Kidney tubule cell (primary cell): ENCODE measurements around the gene MTERF4.

ENCODE experiments used
- DNase-seq: peaks from one replicate; pipeline ENCODE4 v3.0.0-alpha.2; 2018; ENCODE audit warnings: low spot score

The MTERF4 gene

GRCh38 chr2:241102239-241102803 lies at the start of gene MTERF4:
Gene MTERF4, minus strand, starts transcription at chr2:241102287. Its CDS starts 14 bp downstream, at chr2:241102273.
- DNase-seq, result peak; percentile 89

- DNase-seq, result no peak
Measured at GRCh38 chr2:241150660-241151530, 48.8 kb upstream of the MTERF4 start.

GRCh38 chr2:241149925-241150659 lies 48.0 kb upstream of the MTERF4 start, which contains the start of gene PPP1R7:
Gene PPP1R7, plus strand, starts transcription at chr2:241150467. Its CDS starts 29 bp downstream, at chr2:241150496.
- DNase-seq, result peak; percentile 96

GRCh38 chr2:241149675-241149924 lies 47.5 kb upstream of the MTERF4 start:
- DNase-seq, result no peak

DNA sequence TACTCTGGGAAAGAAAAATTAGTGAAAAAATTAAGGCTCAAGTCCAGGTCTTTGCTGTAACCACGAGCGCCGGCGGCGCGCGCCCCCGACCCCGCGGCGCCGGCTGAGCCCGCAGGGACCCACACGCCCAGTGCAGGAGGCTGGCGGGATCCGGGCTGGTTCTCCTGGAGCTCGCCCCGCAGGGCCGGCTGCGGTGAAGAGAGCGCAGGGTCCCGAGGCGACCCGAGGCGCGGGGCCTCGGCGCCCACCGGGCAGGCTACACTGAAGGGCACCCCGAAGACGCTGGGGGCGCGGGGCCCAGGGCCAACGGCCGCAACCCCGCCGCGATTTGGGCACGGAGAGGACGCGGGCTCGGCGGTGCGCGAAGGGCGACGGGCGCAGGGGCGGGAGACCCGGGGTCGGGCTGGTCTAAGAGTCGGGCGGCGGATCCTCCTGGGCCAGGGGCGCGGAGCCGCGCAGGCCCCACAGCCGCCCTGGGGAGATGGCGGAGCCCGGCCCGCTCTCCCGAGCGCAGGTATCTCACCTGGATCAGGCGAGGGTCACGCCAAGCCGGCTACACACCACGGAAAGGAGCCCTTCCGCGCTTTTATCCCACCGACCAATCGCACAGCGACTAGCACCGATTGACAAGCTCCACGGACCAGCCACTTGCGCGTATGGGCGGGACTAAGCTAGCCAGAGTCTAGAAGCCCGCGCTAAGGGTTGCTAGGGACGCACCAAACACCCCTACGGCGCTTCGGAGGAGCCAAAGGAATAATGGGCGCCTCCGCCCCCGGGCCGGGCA lies 47.0 kb upstream of the MTERF4 start, which contains the start of gene PASK:
TSS of gene PASK (minus strand) at position 582 of the 784 bp plus-strand sequence. CDS start 6,440 bp downstream, outside the sequence.
- DNase-seq, result peak; percentile 96

GRCh38 chr2:241148239-241148638 lies 46.2 kb upstream of the MTERF4 start:
- peak; percentile 4 for DNase-seq

GRCh38 chr2:241147336-241147735 lies 45.2 kb upstream of the MTERF4 start:
- DNase-seq, result no peak

GRCh38 chr2:241146286-241146685 lies 44.2 kb upstream of the MTERF4 start:
- DNase-seq, result no peak

DNA sequence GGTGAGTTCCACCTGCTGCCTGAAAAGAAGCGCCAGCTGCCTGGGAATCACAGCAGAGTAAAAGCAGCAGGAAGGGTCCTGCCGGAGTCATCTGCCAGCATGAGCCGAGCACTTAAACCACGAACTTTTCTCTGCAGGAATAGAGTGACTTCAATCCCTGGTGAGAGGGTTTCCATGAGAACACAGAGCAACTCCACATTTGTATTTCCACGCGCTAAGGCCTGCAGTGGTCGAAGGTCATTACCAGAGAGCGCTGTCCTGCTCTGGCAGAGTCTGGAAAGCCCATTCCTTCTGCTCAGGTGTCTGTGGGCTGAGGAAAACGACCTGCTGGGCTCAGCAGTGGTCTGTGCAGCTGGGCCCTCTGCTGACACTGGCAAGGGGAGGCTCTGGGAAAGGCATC lies 40.5 kb upstream of the MTERF4 start:
- no peak for DNase-seq

GRCh38 chr2:241142063-241142462 lies 40.0 kb upstream of the MTERF4 start:
- no peak for DNase-seq

- DNase-seq, result no peak
Measured at GRCh38 chr2:241141214-241141770, 39.2 kb upstream of the MTERF4 start.

GRCh38 chr2:241140445-241140840 lies 38.4 kb upstream of the MTERF4 start:
- DNase-seq, result no peak

DNA sequence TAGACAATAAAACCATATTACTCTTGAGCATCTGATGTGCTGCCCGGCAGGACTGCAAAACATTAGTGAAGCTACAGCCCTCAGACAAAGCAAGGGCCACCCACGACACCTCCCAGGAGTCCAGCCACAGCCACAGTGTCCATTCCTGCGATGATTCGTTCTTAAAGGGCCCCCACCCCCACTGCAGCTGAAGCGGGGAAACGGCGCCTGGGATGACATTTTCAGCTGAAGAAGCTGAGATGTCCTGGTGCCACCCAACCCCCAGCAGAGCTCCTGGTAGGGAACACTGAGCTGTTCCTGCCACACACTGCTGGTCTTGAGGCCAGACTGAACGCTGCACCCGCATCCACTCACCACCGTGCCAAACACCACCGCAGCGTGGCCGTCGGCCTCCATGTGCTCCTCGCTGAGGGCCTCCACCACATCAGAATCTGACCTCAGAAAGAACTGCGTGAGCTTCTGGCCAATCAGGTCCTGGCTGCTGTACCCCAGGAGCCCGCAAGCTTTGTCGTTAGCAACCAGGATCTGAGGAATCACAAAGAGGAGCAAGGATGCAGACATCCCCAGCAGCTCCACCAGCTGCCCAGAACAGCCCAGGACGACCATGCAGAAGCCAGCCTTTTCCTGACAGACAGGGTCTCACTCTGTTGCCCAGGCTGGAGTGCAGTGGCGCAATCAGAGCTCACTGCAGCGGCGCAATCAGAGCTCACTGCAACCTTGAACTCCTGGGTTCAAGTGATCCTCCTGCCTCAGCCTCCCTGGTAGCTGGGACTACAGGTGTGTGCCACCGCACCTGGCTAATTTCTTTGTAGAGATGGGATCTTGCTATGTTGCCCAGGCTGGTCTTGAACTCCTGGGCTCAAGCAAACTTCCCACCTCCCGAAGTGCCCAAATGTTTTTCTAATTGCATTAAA lies 37.7 kb upstream of the MTERF4 start:
- DNase-seq, result no peak

DNA sequence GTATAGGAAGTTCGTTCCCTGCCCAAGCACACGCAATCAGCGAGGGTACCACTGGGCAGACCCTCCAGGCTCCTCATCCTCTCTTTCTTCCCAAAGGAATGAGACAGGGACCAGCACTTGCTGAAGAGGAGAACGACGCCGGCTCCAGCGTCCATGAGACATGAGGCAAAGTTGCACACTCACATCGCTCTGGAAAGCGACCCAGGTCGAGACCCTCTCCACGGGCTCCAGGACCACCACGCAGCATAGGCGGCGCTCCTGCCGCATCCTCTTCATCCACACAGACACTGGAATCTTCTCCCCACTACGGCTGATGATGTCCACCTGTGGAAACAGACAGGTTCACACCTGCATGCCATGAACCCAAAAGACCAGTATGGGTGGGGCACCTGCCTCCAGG lies 36.4 kb upstream of the MTERF4 start:
- DNase-seq, result no peak

GRCh38 chr2:241137276-241138190 lies 35.4 kb upstream of the MTERF4 start:
- no peak for DNase-seq

GRCh38 chr2:241136661-241137260 lies 34.7 kb upstream of the MTERF4 start:
- DNase-seq, result no peak

DNA sequence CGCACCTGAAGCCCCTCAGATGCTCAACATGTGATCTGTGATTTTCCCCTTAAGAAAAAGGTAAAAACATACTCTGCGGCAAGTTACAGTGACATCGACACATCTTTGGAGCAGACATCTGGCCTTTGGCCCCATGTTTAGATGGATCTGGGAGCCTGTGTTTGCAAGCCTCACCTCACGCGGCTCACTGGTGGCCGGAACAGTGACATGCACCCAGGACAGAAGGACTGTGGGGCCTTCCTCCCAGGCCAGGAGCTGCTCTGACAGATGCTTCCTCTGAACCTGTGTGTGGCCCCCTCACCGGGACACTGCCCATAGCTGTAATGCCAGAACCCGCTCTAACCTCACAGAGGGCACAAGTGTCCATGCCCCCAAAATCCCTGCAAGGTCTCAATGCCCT lies 34.1 kb upstream of the MTERF4 start:
- no peak for DNase-seq

DNA sequence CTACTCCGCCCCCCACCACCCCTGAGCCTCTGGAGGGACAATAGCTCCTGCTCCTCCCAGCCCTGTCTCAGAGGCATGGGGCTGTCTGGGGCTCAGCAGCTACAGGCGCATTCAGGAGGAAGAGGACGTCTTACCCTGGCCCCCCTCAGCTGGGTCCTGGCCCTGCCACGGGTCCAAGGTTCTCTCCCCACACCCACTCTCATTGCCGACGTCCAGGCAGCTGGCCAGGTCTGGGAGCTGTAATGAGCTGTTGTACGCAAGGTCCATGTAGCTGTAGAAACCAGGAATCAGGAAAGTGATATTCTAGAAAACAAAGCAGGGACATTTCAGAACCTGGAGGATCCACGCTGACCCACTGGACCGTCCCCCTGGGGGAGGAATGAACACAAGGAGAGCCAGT lies 33.6 kb upstream of the MTERF4 start:
- DNase-seq, result no peak

- DNase-seq, result no peak
Measured at GRCh38 chr2:241134711-241135110, 32.6 kb upstream of the MTERF4 start.
